Measurements from ENCODE around the gene AXIN1.
"Not testable (repeated sequence)": the region's sequence is repeated elsewhere in the genome, so short reads cannot be mapped to it uniquely, and the experiment has no call there.

The AXIN1 gene

DNA sequence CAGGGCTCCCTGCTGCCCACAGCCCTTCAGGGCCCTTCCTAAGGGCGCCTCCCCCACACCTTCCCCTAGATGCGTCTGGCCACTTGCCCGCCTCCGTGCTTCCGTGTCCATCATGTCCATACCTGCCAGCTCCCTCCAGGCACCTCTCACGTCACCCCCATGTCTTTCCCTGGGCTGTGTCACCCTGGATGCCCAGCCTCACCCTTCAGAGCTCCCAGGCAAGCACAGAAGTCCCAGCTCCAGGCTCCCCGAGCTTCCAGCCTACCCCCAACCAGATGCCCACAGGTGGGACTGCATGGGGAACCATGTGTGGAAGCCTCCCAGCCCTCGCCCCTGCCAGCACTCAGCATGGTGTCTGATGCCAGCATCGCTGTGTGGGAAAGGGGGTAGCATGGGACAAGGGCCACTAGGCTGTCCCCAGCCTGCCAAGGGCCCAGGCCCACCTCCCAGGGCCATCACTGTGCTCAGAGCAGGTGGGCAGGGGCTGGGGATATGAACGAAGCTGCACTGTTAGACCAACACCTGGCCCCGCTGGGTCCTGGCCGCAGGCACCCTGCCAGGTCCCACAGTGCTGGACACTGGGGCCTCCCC lies 1.9 kb upstream of the AXIN1 start:
- DNase-seq (ENCODE audit: low spot score) = no peak

DNA sequence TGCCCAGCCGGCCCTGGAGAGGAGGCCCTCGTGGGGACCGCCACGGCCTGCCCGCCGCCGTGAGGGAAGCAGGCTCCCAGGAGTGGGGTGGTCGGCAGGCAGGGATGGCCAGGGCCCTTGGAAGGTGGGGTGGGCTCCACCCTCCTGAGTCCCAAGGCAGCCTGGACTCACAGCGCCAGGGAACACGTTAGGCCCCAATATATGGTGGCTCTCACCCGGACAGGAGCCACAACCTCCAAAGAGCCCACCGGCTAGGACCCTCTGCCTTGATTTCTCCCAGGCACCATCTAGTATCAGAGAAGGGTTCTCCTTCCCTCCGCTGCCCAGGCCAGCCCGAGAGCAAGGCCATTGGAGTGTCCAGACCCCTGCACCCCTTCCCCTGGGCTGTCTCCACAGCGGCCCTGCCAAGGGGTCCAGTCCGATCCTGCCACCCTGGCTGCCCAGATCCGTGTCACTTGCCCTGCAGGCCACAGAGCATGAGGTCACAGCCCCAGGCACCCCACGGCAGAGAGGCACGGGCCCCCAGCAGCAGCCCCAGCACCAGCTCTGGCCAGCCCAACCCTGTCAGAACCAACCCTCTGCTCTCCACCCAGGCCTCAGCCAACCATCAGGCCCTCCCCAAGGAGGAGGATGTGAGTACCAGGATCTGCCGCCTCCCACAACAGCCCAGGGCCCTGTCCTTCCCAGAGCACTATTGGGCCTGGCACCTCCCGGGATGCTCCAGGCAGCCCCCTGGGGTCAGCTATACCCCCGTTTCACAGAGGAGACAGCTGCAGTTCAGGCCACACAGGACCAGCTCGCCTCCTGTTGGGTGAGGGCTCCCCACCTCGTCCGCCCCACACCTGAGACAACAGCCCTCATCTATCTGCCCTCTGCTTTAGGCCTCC lies 1.1 kb upstream of the AXIN1 start:
- no peak for DNase-seq (ENCODE audit: low spot score)

GRCh38 chr16:351804-352520 lies 561 bp downstream of the AXIN1 start:
- DNase-seq (ENCODE audit: low spot score) = no peak

DNA sequence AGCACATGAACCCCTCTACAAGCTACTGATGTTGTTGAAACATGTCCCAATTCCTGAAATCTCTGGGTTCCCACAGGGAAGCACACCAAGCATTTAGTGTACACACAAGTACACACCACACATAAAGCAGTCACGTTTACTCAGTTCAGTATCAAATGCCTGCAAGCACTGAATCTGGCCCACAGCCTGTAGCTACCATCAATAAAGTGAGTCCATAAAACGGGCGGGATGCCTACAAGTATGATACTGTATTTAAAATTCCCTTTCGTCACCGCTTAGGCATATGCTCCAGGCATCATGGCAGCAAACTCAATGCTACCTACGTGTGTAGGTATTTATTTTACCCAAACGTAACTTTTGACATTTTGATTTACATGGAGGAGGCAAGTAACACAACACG lies 2.3 kb downstream of the AXIN1 start:
- DNase-seq (ENCODE audit: low spot score) = no peak

- no peak for DNase-seq (ENCODE audit: low spot score)
These were observed 3.3 kb downstream of the AXIN1 start for GRCh38 chr16:349211-349610.

DNA sequence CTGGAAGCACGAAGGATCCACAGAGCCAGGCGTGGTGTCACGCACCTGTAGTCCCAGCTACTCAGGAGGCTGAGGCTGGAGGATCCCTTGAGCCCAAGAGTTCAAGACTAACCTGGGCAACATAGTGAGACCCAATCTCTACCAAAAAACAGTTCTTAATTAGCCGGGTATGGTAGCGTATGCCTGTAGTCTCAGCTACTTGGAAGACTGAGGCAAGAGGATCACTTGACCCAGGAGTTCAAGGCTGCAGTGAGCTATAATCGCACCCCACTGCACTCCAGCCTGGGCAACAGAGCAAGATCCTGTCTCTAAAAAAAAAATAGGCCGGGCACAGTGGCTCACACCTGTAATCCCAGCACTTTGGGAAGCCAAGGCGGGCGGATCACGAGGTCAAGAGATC lies 4.0 kb downstream of the AXIN1 start:
- DNase-seq (ENCODE audit: low spot score) = not testable (repeated sequence)

DNA sequence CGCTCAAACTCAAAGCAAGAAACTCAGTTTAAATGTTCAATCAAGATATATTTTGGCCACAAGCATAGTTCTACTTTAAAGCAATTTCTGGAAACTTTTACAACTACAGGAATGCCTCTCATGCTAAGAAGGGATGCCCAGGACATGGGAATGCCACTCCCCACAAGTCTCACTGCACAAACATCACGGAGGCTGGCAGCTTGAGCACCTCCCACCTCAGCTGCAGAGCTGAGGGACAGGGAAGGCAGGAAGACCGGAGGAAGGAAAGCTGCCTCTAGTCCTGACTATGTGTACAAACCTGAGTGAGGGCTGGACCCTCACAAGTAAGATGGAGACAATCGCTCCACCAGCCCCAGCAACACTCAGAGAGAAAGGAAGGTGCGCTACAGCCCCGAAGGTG lies 5.3 kb downstream of the AXIN1 start:
- no peak for DNase-seq (ENCODE audit: low spot score)

GRCh38 chr16:346587-346986 lies 5.9 kb downstream of the AXIN1 start:
- DNase-seq (ENCODE audit: low spot score) = no peak

DNA sequence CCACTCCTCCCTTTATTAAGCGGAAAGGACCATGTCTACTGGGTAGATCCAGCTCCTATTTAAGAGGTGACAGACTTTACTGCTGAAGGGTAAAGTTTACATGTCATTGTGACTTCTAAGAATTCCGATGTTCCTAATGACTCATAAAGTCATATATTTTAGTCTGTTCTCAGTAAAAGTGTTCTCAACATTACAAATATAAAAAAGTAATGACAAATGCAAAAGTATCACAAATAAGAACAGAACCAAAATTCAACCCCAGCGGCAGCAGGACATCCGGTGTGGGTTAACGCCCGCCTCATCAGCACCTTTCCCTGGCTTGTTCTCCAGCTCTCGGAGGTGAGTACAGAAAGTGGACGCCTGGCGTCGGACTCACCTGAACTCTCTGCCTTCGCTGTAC lies 6.8 kb downstream of the AXIN1 start:
- DNase-seq (ENCODE audit: low spot score) = no peak

GRCh38 chr16:342455-343213 lies 9.9 kb downstream of the AXIN1 start:
- DNase-seq (ENCODE audit: low spot score) = no peak

DNA sequence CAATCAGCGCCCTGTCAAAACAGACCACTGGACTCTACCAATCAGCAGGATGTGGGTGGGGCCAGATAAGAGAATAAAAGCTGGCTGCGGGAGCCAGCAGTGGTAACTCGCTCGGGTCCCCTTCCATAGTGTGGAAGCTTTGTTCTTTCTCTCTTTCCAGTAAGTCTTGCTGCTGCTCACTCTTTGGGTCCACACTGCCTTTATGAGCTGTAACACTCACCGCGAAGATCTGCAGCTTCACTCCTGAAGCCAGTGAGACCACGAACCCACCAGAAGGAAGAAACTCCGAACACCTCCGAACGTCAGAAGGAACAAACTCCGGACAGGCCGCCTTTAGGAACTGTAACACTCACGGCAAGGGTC lies 10.6 kb downstream of the AXIN1 start:
- DNase-seq (ENCODE audit: low spot score) = not testable (repeated sequence)

DNA sequence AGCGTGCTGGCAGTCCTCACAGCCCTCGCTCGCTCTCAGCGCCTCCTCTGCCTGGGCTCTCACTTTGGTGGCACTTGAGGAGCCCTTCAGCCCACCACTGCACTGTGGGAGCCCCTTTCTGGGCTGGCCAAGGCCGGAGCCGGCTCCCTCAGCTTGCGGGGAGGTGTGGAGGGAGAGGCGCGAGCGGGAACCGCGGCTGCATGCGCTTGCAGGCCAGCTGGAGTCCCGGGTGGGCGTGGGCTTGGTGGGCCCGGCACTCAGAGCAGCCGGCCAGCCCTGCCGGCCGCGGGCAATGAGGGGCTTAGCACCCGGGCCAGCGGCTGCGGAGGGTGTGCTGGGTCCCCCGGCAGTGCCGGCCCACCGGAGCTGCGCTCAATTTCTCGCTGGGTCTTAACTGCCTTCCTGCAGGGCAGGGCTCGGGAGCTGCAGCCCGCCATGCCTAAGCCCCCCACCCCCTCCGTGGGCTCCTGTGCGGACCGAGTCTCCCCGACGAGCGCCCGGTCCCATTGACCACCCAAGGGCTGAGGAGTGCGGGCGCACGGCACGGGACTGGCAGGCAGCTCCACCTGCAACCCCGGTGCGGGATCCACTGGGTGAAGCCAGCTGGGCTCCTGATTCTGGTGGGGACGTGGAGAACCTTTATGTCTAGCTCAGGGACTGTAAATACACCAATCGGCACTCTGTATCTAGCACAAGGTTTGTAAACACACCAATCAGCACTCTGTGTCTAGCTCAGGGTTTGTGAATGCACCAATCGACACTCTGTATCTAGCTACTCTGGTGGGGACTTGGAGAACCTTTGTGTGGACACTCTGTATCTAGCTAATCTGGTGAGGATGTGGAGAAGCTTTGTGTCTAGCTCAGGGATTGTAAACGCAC lies 11.2 kb downstream of the AXIN1 start:
- not testable (repeated sequence) for DNase-seq (ENCODE audit: low spot score)

DNA sequence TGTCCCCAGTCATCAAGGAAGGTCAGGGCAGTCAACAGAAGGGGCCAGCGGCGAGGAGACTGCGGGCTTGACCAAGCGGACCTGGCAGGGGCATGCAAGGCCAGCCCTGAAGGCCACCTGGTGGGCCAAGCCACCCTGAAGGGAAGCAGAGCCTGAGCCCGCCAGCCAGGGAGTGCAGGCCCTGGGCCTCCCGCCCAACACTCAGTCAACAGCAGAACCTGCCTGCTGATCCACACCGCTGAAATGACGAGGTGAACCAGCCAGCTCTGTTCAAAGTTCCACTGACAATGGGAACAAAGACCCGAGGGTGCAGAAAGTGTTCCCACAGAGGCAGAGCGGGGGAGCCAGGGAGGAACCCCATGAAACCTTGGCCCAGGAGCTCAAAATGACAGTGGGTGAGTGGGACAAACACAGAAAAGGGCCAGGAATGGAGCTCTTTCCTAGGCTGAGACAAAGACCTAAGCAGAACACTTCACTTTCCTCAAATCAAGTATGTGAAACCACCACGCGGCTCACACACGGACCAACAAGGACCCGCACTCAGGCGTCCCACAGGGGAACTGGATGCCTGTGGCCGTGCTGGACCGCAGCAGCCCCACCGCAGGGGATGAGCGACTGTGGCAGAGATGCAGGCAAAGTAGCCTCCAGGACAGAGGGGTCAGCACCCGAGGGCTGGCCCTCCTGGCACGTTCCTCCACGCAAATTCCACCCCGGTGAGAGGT lies 12.0 kb downstream of the AXIN1 start:
- DNase-seq (ENCODE audit: low spot score) = no peak

DNA sequence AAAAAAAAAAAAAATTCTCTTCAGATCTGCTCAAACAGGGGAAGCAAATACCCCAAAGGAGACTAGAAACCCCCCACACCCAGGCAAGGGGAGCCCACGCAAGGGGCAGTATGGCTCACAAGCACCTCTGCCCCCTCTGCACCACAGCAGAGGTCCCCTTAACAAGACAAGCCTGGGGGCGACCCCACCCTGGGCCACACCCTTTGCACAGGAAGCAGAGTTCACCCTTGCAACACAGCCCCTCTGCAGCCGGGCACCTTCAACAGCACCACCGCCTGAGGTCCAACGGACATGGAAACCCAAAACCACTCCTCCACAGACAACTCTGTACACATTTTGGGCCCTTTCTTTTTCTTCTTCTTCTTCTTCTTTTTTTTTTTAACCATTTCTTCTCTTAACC lies 12.8 kb downstream of the AXIN1 start:
- DNase-seq (ENCODE audit: low spot score) = no peak

- no peak for DNase-seq (ENCODE audit: low spot score)
These were observed 14.4 kb downstream of the AXIN1 start for GRCh38 chr16:337975-338575.

- DNase-seq (ENCODE audit: low spot score) = no peak
These were observed 15.1 kb downstream of the AXIN1 start for GRCh38 chr16:337437-337836.

DNA sequence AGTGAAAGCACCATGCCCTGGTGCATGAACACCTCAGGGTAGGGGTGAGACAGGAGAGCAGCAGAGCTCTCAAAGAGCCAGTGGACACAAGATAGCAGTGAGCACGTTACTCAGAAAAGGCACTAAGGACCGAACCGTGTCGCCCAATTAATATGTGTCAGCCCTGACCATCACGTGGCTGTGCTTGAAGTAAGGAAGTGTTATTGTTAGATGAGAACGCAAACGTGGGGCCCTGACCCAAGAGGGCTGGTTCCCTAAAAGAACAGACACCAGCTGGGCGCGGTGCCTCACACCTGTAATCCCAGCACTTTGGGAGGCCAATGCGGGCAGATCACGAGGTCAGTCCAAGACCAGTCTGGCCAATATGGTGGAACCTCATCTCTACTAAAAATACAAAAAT lies 16.3 kb downstream of the AXIN1 start:
- no peak for DNase-seq (ENCODE audit: low spot score)

- DNase-seq (ENCODE audit: low spot score) = not testable (repeated sequence)
These were observed 17.5 kb downstream of the AXIN1 start for GRCh38 chr16:334861-335632.

GRCh38 chr16:334164-334832 lies 18.2 kb downstream of the AXIN1 start:
- DNase-seq (ENCODE audit: low spot score) = not testable (repeated sequence)

Data from pons (tissue), 1 donor.